A673 (cell line): ENCODE measurements around the gene IL23R.

Experiments
- CTCF ChIP-seq: fragments of 300-800, 200-600 bp; sonication (generic); conservative IDR thresholded peaks from 2 replicates; pipeline ENCODE4 v1.5.1; 2017; ENCODE audit warnings: low read depth, mild to moderate bottlenecking, antibody characterized with exemption, low read length, moderate library complexity, mixed read lengths
- EZH2 ChIP-seq: fragments of 200-600 bp; sonication (generic); IDR thresholded peaks from 2 replicates; pipeline ENCODE4 v1.6.1; 2017; ENCODE audit warnings: borderline replicate concordance, low read depth, mild to moderate bottlenecking, mixed read lengths, antibody characterized with exemption, low read length; ENCODE audit not compliant: poor library complexity, severe bottlenecking

DNA sequence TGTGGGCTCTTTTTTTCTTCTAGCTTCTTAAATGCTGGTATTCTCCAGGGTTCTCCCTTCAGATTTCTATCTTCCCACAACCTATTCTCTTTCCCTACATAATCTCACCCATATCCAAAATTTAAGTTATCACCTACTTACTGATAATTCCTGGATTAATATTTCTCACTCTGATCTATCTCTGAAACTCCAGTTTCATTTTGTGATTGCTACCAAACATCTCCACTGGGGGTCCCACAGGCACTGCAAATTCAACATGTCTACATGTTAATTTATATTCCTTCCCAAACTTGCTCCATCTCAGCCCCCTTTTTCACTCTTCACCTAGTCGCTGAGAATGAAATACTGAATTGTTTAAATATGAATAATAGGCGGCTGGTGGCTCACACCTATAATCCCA lies 21.6 kb upstream of the IL23R start:
- TF ChIP-seq CTCF (peak; percentile 49), EZH2 (no peak)
